Adipose tissue (tissue), 3 donors: ENCODE measurements around the gene HDAC3. TPM values are rescaled to one million over a fixed set of nuclear protein-coding genes. Genes with fewer than 3 reads are reported as not detected.

Experiments used
- H3K27ac ChIP-seq: one replicate; pipeline ENCODE4 v1.5.1; 2013; ENCODE audit warnings: low read depth, low read length
- WGBS, 3 donors: extraction: QIAGEN DNeasy Blood & Tissue Kit; methylation state at CpG; one replicate each; pipeline ENCODE4 v1.1.7; 2013; 5-methylcytosine and 5-hydroxymethylcytosine counted together
- polyA plus RNA-seq, 3 donors: library from polyadenylated mRNA; stranded (reverse); fragments of 200-250 nt; gene quantifications; one replicate each; pipeline ENCODE4 v1.2.3, GENCODE V29; 2013
- donor health status: healthy with polysubstance abuse.
- donor health status: Bipolar disorder and iron deficiency.
- donor health status: healthy.

The HDAC3 gene
- 10 to 100 TPM; 27.2 to 53.6 (median 35.3) TPM for polyA plus RNA-seq

DNA sequence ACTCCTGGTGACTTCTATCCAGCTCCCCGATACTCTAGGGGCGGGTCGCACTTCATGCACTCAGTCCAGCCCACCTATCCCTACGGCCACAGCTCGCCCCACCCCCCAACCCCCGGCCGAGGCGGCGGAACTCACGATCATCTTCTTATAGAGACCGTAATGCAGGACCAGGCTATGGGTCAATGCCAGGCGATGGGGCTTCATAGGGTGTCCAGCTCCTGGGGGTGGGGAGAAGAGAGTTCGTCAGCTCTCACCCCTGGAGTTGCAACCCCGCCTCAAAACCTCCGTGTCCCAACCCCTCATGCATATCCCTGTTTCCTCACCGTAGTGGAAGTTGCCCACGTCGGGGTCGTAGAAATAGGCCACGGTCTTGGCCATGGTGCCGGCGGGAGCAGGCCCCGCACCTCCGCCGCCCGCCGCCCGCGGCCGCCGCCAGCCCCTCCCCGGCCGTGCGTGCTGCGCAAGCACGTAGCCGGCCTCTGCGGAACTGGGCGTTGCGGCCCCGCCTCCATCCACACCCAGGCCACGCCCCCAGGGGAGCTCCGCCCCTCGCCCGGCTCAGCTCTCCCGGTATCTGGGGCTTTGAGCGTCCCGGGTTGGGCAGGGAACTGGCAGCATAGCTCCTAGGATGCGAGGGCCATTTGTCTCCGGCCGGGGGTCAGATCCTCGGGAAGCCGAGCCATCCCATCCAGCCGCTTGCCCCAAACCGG, at the start of gene HDAC3, which contains the start of gene RELL2:
Gene HDAC3, minus strand, starts transcription at position 437 of the 710 bp plus-strand sequence. Its CDS starts 59 bp downstream, at position 378.
Gene RELL2, plus strand, starts transcription at position 585 of the 710 bp plus-strand sequence. CDS start 1,229 bp downstream, outside the sequence.
- WGBS, 3 donors: 0% methylated on average over 36 to 55 of the region's 55 CpGs
- H3K27ac ChIP-seq: no peak within 1 kb of the TSS

DNA sequence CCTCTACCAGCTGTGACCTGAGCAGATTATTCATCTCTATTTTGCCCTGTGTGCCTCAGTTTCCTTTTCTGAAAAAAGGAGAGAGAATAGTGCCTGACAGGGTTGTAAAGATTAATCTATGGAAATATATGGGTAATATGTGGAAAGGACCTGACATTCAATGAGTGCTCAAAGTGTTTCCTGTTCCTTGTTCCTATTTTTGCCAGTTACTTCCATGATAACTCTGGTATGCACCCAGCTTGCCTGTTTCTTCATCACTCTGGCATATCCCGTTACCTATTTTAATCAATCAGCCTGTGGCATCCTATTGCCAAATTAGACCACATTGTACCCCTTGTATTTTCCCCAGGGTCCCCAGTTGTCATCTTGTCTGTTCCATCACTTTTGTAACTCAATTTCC, 48.9 kb upstream of the HDAC3 start:
- H3K27ac ChIP-seq: no peak overlapping the region
- WGBS, 3 donors: 60 to 91% (median 61%) methylated on average over 1 of the region's 1 CpG

DNA sequence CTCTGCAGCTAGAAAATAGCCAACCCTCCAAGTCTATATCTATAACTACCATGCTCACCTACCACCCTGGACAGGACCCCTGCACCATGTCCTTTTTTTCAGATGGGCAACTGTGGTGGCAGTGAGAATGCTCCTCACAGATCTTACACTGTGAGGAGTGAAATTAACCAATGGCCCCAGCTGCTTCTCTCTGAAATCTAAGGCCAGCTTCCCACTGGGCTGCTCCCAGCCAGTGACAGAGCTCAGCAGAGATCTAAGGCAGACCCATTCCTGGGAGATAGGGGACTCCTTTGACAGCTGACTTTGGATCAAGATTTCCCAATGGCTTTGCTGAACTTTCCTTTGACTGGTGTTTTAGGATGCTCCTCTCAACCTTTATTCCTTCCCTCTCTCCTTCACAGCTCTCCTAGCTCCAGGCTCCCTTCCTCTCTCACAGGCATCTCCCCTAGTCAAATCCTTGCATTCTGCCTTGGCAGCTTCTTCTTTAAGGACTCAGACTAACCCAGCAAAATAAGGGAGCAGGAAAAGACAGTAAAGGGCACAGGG, 47.0 kb upstream of the HDAC3 start:
- H3K27ac ChIP-seq: no peak overlapping the region

DNA sequence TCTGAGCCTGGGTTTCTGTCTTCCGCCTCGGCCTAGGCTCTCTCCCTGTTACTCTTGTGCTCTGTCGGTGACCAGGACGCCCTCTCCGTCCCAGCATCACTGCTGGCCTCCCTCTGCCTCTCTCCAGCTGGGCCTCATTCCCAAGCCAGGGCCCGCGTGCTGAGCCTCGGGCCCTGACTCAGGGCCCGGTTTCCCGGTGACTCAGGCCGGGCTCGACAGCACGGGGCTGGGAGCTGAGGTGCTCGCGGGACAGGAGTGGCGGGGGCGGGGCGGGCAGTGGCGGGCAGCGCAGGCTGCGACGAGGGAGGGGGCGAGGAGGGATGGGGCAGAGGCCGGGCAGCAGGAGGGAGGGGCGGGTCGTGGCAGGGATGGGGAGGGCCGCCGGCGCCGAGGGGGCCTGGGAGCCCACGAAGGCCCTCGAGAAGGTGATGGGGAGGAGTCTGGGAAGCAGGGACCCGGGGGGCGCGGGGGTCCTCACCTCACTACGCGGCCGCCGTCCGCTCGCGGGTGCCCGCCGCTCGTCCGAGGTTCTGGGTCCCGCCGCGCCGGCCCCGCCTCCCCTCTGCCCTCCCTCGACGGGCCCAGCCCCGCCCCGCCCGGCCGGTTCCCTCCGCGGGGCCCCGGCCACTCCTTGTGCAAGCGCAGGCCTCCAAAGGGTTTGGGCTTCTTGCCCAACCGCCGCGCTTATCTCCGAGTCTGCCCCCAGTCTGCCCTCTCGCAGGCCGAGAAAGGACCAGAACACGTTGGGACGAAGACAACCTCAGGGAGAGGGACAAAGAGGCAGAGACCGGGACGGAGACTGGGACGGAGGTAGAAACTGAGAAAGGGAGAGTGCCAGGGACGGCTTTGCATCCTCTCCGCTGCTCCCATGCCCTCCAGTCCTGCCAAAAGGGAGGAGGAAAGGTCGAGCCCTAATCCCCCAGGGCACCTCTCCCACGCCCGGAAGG, 45.3 kb upstream of the HDAC3 start, which contains the start of gene ARAP3:
Gene ARAP3, minus strand, starts transcription at position 536 of the 947 bp plus-strand sequence. CDS start 1,744 bp downstream, outside the sequence.
- H3K27ac ChIP-seq: peak within 1 kb of the TSS; percentile 73
- WGBS, 3 donors: 6 to 12% (median 7%) methylated on average over 39 to 77 of the region's 77 CpGs

DNA sequence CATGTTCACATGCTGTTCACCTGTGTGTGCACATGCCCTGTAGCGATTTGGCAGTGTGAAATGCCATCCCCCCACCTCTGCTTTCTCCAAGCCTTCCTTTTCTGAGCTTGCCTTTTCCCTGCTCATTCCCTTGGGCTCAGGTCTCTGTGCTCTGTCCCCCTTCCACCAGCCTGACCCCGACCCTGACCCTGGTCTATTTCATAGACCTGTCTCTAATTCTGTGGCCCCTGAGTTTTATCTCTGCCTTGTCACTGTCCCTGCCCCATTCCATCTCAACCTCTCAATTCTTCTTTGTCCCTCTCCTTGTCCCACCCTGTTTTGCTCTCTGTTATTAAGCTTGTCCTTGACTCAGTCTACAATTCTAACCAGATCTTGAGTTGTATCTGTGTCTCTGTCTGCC, 44.6 kb upstream of the HDAC3 start:
- 73 to 87% (median 74%) methylated on average over 2 of the region's 2 CpGs for WGBS, 3 donors
- no peak overlapping the region for H3K27ac ChIP-seq

DNA sequence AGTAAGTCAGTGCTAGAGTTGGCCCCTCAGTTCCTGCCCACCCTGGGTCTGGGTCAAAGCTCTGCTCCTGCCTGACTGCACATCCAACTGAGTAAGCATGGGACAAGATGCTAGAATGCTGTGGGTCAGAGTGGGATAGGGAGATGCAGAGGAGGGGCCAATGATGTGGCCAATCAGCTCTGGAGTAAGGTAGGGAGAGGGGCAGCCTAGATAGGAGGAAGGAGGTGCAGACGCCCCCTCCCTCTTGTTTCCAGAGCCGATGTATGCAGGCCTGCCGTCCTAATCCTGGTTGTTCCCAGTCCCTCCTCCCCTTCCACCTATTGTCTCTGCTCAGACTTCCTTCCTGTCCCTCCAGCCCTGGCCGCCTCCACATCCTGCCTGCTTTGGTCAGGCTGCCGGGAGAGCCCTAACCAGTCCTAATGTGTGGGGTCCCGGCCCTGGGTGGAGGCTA, 44.1 kb upstream of the HDAC3 start:
- H3K27ac ChIP-seq: no peak overlapping the region
- WGBS, 3 donors: 40 to 76% (median 48%) methylated on average over 5 to 6 of the region's 6 CpGs

DNA sequence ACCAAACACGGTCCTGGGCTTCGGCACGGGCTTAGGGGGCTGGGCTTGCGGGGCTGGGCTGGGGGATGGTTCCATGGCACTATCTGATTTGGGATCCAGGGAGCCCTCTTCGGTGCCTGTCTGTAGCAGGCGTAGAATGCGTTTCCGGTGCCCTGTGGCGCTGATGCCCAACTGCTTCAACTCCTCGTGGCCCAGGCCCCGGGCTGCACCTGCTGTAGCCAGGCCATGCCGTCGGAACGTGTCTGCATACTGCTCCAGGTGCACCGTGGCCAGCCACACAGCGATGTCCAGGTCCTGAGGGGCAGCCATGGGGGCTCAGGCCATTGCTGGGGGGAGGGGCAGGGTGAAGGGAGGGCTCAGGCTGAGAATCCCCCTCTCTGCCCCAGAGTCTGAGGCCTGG, 43.5 kb upstream of the HDAC3 start:
- no peak overlapping the region for H3K27ac ChIP-seq
- 74 to 86% (median 84%) methylated on average over 16 of the region's 16 CpGs for WGBS, 3 donors

DNA sequence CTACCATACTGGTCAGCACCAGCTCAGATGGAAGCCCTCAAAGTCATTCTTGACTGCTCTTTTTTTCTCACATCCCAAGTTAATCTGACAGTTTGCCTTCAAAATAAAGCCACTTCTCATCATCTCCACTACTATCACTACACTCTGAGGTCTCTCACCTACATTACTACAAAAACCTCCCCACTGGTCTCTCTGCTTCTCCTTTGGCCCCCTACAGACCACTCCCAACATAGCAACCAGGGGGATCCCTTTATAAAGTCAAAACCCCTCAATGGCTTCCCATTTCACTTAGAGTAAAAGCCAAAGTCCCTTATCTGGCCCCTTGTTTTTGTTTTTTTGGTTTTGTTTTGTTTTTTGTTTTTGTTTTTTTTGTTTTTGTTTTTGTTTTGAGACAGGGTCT, 40.8 kb upstream of the HDAC3 start:
- no peak overlapping the region for H3K27ac ChIP-seq

DNA sequence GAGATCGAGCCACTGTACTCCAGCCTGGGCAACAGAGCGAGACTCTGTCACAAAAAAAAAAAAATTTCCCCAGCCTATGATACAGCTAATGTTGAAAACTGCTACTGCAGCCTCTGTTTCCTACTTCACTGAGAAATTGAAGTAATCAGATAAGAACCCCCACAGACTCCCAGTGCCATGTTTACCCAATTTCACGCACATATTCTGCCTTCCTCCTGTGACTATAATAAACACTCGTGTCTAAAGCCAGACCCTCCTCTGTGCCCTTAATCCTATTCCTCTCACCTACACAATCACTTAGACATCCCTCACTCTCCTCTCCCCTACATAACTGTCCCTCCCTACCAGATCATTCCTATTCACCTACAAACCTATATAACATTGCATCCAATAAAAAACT, 39.0 kb upstream of the HDAC3 start:
- WGBS, 3 donors: 85 to 91% (median 91%) methylated on average over 4 of the region's 4 CpGs
- H3K27ac ChIP-seq: no peak overlapping the region

DNA sequence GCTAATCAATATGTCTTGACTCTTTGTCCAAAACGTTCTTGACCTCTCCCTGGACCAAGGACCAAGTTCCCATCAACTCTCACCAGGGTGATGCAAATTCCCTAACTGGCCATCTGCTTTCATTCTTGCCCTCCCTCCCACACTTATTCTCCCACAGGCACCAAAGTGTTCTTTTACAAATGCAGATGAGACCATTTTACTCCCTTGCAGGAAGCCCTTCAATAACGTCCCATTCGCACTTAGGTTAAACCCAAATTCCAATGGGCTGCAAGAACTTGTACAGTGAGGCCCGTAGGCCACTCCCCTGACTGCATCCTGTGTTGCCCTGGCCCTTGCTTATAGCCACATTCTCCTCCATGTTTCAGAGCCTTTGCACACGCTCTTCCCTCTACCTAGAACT, 38.1 kb upstream of the HDAC3 start:
- 70 to 72% (median 71%) methylated on average over 5 of the region's 5 CpGs for WGBS, 3 donors
- H3K27ac ChIP-seq: no peak overlapping the region

DNA sequence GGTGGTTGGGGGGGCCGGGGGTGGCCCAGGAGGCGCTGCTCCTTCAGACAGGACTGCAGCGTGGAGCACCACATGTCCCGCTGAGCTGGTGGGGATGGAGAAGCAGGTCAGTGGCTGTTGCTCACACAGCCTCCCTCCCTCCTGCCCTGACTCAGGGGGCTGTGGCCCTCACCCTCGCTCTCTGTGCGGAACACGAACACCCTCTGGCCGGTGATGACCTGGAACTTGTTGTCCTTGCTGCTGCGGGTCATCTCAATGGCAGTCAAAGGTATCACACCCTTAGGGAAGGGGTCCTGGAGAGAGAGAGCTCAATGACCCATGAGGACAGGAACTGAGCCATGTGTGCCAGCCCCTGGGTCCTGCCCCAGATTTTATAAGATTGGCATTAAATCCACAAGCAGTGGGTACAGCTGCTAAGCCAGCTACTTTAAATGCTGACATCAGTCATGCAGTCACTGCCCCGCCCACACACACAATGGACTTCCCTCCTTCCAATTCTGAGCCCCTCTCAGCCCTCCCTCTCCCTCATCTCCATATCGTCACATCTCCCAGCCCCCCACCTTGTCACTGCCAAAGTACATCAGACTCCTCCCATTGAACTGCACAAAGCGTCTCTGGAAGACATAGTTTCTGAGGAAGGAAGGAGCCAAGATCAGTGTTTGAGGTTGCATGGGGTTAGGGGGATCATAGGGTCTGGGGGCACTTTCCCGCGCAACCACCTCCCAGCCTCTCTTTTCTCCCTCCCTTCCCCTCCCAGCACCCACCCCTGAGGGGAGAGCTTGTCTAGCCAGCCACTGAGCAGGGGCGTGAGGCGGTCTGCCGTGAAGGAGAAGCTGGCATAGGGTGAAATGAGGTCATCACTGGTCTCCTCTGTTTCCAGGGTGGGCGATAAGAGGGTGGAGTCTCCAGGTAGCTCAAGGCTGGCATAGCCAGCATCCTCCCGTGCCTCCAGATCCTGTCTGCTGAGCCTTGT, 36.5 kb upstream of the HDAC3 start:
- no peak overlapping the region for H3K27ac ChIP-seq
- WGBS, 3 donors: 69 to 77% (median 74%) methylated on average over 19 of the region's 19 CpGs

DNA sequence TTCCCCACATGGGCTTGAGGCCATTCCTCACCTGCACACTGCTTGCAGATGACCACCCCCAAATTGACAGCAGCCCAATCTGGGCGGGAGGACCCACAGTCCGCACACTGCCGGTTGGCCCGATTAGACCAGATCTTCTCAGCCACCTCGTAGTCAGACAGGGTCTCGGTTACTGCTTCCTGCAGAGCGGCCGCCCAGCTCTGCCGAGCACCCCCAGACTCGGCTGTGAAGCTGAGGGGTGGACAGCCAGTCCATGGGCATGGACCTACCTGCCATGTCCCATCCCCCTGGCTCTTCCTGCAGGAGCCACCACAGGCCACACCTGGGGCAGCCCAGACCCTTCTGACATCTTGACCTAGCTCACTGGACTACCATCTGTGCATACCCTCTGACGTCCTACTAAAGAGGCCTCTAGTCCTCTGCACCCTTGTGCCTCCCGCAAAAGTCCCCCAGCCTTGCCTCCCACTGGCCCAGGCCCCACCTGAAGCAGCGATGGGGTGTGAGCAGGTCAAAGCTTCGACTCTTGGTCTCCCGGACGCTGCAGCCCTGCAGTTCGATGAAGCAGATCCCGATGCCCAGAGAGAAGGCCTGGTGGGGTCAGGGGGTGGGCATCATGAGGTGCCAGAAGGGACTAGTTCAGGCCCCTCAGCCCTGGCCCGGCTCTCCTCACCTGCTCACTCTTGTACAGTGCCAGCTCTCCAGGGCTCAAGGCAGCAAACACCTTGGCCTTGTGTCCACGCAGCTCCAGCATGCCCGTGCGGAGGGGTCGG, 35.6 kb upstream of the HDAC3 start:
- no peak overlapping the region for H3K27ac ChIP-seq
- 86 to 94% (median 94%) methylated on average over 21 to 23 of the region's 23 CpGs for WGBS, 3 donors

DNA sequence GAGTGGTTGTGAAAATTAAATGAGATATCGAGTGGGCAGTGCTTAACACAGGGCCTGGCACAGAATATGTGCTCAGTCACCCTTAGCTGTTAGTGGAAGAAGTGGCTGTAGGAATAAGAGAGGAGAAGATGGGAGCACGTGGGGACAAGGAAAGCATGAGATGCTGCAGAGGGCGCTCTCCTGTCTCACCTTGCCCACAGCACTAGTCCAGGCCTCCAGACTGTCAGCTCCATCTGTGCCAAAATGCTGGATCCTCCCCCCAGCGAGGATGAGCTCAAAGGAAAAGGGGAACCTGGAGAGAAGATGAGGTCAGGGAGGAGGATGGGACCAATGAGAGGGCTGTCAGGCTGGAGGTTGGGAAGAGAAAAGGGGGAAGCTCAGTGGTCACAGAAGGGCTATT, 32.9 kb upstream of the HDAC3 start:
- H3K27ac ChIP-seq: no peak overlapping the region
- 78 to 88% (median 79%) methylated on average over 4 of the region's 4 CpGs for WGBS, 3 donors

DNA sequence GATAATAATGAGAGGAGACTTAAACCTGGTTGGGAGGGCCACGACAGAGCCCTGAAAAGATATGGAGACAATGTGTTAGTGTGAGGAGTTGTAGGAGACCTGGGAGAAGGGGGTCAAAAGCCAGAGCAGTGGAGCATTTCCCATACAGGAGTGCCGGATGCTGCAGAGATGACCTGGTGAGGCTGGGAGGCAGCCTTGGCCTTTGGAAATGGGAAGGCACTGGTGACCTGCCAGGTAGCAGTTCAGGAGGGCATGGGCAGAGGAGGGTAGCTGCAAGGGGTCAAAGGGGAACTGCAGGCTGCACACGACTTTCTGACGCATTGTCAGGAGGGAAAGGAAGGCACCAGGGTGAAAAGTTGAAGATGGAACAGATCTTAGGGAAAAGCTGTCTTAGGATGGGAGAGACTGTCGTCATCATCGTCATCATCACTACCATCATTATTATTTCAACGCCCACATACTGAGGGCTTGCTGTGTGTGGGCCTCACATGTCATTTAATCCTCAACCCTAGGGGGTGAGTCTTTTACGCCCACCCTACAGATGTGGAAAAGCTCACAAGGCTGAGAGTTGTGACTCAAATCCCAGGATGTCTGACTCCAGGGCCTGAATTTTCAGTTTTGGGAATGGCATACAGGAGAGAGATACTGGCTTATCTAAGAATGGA, 32.1 kb upstream of the HDAC3 start:
- WGBS, 3 donors: 80 to 83% (median 82%) methylated on average over 8 of the region's 8 CpGs
- no peak overlapping the region for H3K27ac ChIP-seq

DNA sequence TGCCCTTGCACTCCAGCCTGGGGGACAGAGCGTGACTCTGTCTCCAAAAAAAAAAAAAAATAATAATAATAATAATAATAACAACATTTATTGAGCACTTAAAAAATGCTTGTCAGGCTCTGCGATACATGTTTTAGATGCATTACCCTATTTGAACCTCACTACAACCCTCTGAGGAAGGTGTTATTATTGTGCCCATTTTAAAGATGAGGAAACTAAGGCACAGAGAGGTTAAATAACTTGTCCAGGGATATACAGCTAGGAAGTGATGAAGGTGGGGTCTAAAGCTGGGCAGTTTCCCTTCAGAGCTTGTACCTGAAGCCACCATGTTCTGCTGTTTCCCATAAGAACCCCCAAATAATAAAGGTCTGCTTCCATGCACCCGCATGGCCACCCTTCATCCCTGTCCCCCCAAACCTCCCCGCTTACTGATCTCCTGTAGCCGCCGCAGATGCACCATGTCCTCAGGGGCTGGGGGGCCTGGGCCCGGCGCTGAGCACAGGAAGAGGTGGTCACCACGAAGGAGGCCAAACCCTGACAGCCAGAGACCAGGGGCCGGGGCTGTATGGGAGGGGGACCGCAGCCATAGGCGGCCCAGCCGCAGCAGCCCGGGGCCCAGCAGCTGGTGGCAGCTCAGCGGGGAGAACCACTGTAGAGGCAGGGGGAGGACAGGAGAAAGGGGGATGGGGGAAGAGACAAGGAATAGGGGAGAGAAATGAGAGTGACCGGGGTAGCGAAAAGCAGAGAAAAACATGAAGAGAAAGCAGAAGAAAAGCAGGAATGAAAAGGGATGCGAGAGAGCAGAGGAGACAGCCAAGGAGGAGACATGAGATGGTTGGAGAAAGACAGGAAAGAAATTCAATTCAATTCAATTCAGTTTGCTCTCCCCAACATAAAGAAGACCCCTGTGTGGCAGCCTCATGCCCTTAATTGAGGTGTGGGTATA, 29.6 kb upstream of the HDAC3 start:
- WGBS, 3 donors: 86 to 90% (median 88%) methylated on average over 18 of the region's 18 CpGs
- H3K27ac ChIP-seq: no peak overlapping the region
